HG02759 (cell line): Measurements from ENCODE around the gene RHEX.
"Not testable (repeated sequence)": the region's sequence is repeated elsewhere in the genome, so short reads cannot be mapped to it uniquely, and the experiment has no call there.

Experiments
- ATAC-seq: cut with Tn5 transposase; IDR thresholded peaks from one replicate; pipeline ENCODE4 v1.9.1; 2021; ENCODE audit warnings: mild to moderate bottlenecking, moderate library complexity; ENCODE audit not compliant: unreplicated experiment

RHEX gene

DNA sequence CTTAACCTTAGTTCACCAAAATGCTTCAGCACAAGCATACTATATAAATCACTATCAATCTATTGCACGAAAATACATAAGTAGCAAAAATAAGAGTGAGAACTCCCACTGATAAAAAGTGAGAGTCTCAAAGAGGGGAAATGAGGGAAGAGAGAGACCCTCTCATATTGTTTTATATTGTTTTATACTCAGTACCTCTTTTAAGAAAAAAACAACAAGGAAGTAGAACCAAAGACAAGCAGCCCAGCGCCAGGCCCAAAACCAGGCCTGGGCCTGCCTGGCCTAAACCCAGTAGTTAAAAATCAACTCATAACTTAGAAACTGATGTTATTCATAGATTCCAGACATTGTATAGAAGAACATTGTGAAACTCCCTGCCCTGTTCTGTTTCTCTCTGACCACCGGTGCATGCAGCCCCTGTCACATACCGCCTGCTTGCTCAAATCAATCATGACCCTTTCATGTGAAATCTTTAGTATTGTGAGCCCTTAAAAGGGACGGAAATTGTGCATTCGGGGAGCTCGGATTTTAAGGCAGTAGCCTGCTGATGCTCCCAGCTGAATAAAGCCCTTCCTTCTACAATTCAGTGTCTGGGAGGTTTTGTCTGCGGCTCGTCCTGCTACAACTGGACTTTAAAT lies 5.4 kb downstream of the RHEX start:
- ATAC-seq, result not testable (repeated sequence)

DNA sequence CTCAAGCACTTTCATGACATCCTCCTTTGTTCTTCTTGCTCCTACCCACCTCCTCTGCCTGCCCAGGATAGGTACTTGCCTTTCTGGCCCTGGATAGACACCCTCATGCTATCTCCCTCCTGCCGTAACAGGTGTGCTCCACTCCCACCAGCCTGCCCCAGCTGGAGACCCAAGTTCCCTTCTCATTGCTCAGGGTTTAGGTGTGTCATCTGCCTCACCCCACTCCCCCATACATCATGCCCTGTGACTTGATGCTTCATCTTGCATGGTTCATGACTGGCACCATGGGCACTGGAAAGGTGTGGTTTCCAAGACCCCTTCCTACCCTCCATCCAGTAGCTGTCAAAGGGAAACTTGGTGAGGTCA lies 5.9 kb downstream of the RHEX start:
- ATAC-seq, result no peak

DNA sequence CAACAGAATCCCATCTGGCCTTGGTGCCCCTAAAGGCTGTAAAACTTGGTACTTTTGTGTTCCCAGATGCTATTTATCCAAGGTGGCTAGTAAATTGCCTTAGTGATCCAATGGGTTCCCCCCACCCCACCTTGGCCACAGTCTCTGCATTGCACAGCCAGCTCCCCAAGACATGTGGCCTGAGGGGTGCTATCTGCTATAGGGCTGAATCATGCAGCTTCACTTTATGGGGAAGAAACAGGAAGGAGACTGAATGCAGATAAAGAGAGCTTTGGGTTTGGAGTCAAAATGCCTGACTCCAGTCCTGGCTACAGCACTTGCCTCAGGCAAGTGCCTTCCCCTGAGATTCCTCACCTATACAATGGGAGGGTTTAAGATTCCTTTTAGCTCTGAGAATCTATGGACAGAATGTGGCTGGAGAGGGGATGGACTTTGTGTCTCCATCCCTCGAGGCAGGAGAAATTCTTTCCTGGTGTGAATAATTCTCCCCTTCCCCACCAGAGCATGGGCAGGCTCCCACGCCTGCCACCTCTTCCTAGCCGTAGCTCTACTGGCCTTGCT lies 6.5 kb downstream of the RHEX start:
- ATAC-seq, result no peak

DNA sequence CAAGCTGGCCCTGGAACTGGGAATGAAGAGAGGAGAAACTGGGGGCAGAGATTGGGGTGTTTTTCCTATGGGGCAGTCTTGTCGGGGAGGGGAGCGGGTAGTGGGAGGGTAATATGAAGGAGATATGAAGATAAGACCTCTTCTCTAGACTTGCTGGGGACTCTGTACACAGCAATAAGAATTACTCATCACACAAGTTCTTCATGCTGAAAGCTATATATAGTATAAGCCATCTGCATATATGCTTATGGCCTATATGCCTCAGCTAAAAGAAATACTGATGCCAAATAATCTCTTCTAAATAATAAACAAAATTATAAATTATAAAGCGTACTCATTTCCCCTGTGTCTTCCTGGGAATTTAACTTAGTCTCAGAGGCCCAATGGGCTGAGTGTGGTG lies 7.9 kb downstream of the RHEX start:
- ATAC-seq, result no peak

DNA sequence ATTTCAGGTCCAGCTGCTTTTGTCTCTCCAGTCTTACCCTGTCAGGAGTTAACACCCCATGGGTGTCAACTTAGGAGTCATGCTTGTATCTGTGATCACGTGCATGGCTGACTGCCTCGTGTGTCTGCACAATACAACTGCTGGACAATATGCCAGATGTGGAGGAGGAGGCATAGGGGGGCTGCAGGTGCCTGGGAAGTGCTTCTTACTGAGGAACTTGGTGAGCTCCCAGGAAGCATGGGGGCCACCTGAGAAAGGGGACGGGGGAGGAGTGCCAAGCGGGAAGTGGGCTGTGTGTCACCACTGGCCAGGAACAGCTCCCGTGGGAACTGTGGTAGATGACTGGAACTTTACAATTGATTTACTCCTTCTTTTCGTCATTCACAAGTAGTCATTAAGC lies 9.5 kb downstream of the RHEX start:
- ATAC-seq, result no peak

DNA sequence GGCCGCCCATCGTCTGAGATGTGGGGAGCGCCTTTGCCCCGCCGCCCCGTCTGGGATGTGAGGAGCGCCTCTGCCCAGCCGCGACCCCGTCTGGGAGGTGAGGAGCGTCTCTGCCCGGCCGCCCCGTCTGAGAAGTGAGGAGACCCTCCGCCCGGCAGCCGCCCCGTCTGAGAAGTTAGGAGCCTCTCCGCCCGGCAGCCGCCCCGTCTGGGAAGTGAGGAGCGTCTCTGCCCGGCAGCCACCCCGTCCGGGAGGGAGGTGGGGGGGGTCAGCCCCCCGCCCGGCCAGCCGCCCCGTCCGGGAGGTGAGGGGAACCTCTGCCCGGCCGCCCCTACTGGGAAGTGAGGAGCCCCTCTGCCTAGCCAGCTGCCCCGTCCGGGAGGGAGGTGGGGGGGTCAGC lies 11.0 kb downstream of the RHEX start:
- ATAC-seq, result not testable (repeated sequence)

DNA sequence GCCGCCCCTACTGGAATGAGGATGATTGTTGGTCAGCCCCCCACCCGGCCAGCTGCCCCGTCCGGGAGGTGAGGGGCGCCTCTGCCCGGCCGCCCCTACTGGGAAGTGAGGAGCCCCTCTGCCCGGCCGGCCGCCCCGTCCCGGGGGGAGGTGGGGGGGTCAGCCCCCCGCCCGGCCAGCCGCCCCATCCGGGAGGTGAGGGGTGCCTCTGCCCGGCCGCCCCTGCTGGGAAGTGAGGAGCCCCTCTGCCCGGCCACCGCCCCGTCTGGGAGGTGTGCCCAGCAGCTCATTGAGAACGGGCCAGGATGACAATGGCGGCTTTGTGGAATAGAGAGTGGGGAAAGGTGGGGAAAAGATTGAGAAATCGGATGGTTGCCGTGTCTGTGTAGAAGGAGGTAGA lies 11.5 kb downstream of the RHEX start:
- not testable (repeated sequence) for ATAC-seq

DNA sequence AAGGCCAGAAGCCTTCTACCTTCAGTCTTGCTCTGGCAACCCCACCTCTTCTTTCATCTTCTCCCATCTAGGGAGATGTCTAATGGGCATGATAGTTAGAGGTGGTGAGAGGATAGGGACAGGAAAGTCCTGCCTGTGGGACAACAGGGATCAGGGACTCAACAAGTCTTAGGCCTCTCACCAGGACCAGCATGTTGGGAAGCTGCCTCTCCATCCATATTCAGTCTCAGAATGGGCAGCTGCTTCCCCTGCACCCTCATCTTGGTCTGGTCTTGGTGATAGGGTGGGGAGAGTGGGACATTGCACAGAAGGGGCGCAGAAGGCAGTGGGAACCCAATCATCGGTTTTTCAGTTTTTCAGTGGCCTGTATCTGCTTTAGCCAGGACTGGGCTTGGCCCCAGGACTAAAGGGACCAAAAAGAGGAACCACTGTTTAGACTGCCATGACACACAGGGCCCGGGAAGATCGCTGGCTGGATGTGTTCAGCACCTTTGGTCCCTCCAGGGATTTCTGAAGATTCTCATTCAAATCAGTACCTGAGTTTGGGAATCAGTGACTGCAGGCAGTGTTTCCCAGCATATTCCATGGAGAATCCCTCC lies 12.7 kb downstream of the RHEX start:
- no peak for ATAC-seq

DNA sequence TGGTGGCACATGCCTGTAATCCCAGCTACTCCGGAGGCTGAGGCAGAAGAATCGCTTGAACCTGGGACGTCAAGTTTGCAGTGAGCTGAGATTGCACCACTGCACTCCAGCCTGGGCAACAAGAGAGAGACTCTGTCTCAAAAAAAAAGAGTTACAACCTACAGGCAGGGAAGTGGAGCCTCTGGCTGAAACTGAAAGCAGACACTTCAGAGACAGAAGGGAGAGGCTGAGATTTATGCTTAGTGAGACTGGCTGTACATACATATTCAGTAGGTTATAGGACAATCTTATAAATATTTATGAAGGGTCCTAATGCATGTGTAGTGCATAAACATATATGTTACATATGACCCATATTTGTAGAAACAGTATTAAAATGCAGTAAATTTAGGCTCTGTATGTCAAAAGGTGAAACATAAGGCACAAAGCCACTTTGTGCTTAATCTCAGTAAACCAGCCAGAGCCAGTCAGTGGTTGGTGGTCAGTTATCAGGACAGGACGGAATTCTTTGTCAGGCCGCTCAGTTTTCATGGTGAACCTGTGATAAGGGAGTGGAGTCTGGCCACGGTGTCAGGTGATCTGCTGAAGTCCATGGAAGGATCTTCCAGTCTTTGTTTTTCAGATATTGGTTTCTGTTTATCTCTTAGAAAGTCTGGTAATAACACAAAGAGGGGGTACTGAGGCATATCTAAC lies 13.7 kb downstream of the RHEX start:
- peak; percentile 86 for ATAC-seq

DNA sequence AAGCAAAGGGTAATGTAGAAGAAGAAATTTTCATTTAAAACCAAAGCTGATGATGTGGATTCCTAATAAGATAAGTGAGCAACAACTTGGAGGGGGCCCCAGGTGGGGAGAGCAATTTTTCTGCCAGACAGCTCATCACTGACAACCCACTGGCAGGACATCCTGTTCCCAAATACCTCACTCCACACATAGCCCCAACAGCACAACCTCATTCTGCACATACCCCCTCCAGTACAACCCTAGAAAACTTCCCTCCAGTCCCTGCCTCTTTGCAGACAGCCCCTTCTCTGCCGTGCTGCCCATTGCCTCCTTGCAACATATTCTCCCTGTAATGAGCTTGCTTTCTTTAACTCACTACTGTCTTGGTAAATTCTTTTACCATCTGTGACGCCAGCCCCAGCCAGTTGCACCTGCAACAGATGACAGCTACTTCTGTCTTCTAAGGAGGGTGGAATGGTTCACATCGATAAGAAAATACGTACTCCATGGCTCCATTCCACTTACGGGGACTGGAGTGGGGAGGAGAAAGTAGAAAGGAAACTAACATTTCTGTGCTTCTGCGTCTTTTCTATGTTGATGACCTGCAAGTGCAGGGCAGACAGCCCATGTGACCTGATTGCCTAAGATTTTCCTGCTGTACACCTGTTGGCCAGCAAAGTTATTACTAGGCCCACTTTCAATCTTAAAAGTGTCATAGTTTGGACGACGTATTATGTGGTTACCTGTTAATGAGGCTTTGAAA lies 14.7 kb downstream of the RHEX start:
- ATAC-seq, result no peak

DNA sequence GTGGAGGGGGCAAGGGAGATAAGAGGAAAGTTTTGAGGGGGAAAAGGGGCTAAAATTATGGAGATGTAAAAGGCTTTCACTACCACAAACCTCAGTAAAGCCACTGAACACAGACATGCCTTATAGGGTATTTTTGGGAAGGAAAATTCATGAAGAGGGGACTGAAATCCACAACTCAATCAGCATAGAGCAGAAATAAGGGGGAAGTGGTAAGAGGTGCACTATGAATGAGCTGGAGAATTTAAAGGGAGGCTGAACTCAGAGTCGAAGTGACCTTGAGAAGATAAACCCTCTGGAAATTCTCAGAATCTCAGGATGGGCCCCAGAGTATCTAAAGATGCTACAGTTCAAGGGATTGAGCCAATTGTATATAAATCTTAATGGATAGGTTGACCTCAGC lies 15.3 kb downstream of the RHEX start:
- ATAC-seq, result no peak

DNA sequence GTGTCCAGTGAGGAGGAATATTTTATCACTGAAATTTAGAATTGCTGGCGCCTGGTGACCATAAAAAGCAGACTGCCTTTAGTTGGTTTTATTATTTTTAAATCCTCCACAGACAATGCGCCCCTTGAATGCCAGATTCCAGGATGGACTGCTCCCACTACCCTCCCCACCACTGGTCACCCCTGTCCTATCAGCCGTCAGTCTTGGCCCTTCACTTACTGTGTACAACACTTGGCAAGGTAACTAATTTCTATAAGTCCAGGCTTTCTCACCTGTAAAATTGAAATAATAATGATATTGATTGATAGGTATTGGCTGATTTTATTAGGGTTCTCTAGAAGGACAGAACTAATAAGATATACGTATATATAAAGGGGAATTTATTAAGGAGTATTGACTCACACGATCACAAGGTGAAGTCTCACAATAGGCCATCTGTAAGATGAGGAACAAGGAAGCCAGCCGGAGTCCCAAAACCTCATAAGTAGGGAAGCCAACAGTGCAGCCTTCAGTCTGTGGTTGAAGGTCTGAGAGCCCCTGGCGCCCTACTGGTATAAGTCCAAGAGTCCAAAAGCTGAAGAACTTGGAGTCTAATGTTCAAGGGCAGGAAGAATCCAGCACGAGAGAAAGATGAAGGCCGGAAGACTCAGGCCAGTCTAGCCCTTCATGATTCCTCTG lies 17.8 kb downstream of the RHEX start:
- ATAC-seq, result no peak

DNA sequence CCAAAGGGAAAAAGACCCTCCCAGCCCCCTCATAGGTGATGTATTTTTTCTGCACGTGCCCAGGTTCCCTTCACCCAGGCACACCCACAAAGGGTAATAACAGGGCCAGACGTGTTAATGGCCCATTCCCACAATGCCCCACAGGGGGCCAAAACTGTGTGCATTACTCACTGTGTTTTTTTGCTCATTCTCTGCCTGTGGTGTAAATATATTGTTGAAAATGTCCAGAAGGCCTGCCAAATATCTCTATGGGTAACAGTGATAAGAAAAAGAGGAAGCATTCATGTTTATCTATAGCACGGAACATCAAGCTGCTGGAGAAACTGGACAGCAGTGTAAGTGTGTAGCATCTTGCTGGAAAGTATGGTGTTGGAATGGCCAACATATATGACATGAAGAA lies 21.9 kb downstream of the RHEX start:
- no peak for ATAC-seq

DNA sequence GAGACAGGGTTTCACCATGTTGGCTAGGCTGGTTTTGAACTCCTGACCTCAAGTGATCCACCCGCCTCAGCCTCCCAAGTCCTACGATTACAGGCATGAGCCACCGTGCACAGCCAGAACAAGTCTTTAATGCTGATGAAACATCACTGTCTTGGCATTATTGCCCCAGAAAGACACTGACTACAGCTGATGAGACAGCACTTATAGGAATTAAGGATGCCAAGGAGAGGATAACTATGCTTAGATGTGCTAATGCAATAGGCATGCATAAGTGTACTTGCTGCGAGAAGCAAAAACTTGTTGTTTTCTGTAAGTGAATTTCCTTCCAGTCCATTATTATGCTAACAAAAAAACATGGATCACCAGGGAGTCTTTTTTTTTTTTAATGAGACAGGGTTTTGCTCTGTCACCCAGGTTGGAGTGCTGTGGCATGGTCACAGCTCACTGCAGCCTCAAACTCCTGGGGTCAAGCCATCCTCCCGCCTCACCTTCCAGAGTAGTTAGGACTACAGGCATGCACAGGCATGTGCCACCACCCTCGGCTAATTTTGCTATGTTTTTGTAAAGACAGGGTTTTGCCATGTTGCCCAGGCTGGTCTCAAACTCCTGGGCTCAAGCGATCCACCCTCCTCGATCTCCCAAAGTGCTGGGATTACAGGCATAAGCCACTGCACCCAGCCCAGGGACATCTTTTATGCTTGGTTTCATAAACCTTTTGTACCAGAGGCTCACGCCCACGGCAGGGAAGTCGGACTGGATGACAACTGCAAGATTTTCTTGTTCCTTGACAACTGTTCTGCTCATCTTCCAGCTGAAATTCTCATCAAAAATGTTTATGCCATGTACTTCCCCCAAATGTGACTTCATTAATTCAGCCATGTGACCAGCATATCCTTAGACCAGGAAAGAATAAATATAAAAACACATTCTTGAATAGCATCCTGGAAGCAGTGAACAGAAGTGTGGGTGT lies 23.1 kb downstream of the RHEX start:
- no peak for ATAC-seq

DNA sequence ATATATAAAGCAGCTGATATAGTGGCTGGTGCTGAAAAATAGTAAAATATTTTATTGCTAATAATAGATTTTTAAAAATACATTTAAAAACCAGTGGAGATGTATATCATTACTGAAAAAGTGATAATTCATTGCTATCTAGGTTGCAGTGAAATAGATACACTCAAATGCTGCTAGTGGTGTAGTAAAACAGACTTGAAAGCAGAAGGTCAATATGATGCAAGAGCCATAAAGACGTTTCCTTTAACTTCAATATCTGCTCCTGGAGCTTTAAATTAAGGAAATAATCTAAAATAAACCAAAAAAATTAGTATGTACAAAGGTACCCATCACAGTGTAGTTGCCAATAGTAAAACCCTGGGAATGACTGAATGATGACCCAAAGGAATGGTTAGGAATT lies 26.2 kb downstream of the RHEX start:
- no peak for ATAC-seq

DNA sequence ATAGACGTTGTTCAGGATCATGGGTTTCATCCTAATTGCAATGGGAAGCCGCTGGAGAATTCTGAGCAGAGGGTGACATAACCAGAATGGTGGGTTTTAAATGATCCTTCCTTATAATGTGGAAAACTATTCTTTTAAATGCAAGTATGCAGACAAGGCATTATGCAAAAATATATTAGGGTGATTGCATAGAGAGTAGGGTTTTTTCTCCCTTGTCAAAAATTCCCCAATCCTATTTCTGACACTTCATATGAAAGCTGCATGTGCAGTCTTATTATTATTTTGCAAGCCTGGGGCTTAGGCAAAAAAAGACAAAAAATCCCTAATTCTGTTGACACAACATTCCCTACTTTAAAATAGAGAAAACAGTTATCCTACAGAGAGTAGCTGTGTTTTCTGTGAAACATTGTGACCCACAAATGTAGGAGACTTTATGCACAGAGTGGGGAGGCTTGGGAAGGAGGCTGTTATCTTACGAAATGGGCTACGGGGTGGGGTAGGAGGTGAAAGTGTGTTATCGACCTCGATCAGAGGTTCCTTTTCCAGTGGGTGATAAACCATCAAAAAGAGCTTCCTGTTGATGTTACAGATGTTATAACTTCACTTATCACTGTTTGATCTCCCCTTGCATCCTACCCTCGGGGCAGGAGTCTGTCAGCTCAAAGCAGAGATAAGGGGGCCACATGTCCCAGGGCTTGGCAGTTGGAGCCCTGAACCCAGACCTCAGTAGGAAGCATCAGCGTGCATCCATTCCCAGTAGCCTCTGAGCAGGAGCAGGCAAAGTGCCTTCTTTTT lies 27.2 kb downstream of the RHEX start:
- ATAC-seq, result no peak

DNA sequence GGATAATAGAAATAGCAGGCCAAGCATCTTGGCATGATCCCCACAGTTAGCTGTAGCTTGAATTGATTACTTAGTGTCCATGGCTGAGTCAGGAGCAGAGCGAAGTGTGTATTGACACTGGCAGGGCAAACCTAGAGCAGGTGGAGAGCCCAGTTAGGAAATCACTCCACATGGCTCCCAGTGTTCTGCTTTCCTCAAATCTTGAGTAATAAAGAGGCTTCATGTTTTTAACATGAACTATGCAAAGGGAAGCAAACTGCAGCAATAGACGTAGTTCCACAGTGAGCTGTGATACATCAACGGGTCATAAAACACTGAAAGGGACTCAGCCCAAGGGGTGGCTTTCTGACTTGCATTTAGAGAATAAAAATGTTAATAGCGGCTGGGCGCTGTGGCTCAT lies 28.9 kb downstream of the RHEX start:
- ATAC-seq, result no peak

DNA sequence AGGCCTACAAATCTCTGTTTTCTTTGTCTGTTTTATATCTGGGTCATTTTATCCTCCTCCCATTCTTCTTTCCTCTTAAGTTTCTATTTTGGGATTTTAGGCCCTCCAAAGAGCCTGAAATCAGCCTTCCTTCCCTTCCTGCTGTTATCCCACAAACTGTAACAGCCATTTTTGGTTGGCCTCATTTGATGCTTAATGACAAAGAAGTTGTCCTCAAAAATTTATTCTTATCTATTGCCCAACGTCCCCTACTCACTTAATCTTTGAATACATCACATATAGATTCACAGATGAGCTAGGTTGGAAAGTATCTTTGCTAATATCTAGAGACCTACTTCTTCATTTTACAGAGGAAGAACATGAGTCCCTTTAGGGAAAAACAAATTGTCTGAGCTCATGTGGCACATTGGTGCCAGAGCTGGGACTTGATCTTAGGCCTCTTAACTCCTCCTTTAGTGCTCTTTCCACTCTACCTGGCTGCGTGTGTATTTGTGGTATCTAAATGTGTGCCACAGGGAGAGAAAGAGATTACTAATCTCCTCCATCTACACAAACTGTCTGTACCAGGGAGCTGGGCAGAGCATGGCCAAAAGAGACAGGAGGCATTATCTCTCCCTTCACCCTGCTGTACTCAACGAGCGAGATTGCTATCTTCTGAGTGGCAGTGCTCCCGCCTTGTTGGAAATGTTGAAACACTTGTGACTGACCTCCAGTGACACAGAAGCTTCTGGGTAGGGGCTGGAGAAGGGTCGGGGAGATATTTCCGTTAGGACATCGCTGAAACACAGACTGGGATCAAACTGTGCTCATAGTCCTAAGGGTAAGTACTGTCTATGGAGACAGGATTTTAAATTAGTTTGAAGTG lies 30.1 kb downstream of the RHEX start:
- ATAC-seq, result no peak
